BJ (cell line): ENCODE results near the gene SZT2. TPM values are rescaled to one million over a fixed set of nuclear protein-coding genes. Genes with fewer than 3 reads are reported as not detected.

Source experiments
- CTCF ChIA-PET: fragments of 350-600 bp; formaldehyde crosslinking; extraction: SDS; loops from one replicate; lab custom pipeline; 2021; ENCODE audit warnings: antibody characterized with exemption, inconsistent platforms; lab: Yijun Ruan, JAX
- POLR2A ChIA-PET: fragments of 300-600 bp; sonication (Branson Sonifier 250); formaldehyde crosslinking; extraction: SDS; loops from one replicate; lab custom pipeline; 2021; ENCODE audit warnings: antibody characterized with exemption; lab: Charles Lee
- DNase-seq: peaks from one replicate; pipeline ENCODE4 v3.0.0-alpha.2; 2011; ENCODE audit warnings: low read depth
- H3K27me3 ChIP-seq: 2 replicates; pipeline ENCODE4 v1.6.0; 2011; ENCODE audit warnings: low read length; ENCODE audit not compliant: control insufficient read depth, insufficient read depth
- H3K36me3 ChIP-seq: 2 replicates; pipeline ENCODE4 v1.5.1; 2011; ENCODE audit warnings: low read length; ENCODE audit not compliant: control insufficient read depth, insufficient read depth
- H3K4me3 ChIP-seq: 2 replicates; pipeline ENCODE4 v1.5.1; 2011; ENCODE audit warnings: low read depth, mild to moderate bottlenecking, control low read depth, low read length
- polyA plus RNA-seq: library from polyadenylated mRNA; depleted of rRNA; stranded (reverse); fragments of >200 nt; gene quantifications from 2 replicates; pipeline ENCODE4 v1.2.3, GENCODE V29; 2011
- TF ChIP-seq, protein P1 (sequence below): IDR thresholded peaks from 2 replicates; pipeline ENCODE4 v1.5.1; 2011; ENCODE audit warnings: low read depth, mild to moderate bottlenecking, control low read depth, inconsistent platforms, low read length, moderate library complexity; ENCODE audit not compliant: insufficient read depth

Gene SZT2
- polyA plus RNA-seq, 1 experiment: 12.1 TPM

DNA sequence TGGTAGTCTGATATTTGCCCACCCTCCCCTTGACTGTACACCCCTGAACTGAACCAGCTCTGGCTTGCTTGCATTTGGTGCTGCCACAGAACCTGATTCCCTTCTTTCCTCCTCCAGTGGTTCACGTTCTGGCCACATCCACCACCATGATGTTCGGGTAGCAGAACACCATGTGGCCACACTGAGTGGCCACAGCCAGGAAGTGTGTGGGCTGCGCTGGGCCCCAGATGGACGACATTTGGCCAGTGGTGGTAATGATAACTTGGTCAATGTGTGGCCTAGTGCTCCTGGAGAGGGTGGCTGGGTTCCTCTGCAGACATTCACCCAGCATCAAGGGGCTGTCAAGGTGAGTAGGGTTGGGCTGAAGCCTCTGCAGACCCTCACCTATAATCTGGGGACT, 29.1 kb upstream of the SZT2 start:
- Histone ChIP-seq H3K4me3 (peak overlapping the region; percentile 1; the same call in 1 of the 2 replicates), H3K36me3 (peaks cover 21% of the 10 kb centered on the region), H3K27me3 (no peaks in the 10 kb centered on the region)
- ChIA-PET POLR2A (no interaction called here), CTCF (no interaction called here)
- TF ChIP-seq, protein P1, sequence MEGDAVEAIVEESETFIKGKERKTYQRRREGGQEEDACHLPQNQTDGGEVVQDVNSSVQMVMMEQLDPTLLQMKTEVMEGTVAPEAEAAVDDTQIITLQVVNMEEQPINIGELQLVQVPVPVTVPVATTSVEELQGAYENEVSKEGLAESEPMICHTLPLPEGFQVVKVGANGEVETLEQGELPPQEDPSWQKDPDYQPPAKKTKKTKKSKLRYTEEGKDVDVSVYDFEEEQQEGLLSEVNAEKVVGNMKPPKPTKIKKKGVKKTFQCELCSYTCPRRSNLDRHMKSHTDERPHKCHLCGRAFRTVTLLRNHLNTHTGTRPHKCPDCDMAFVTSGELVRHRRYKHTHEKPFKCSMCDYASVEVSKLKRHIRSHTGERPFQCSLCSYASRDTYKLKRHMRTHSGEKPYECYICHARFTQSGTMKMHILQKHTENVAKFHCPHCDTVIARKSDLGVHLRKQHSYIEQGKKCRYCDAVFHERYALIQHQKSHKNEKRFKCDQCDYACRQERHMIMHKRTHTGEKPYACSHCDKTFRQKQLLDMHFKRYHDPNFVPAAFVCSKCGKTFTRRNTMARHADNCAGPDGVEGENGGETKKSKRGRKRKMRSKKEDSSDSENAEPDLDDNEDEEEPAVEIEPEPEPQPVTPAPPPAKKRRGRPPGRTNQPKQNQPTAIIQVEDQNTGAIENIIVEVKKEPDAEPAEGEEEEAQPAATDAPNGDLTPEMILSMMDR: no peak
- no peak for DNase-seq

DNA sequence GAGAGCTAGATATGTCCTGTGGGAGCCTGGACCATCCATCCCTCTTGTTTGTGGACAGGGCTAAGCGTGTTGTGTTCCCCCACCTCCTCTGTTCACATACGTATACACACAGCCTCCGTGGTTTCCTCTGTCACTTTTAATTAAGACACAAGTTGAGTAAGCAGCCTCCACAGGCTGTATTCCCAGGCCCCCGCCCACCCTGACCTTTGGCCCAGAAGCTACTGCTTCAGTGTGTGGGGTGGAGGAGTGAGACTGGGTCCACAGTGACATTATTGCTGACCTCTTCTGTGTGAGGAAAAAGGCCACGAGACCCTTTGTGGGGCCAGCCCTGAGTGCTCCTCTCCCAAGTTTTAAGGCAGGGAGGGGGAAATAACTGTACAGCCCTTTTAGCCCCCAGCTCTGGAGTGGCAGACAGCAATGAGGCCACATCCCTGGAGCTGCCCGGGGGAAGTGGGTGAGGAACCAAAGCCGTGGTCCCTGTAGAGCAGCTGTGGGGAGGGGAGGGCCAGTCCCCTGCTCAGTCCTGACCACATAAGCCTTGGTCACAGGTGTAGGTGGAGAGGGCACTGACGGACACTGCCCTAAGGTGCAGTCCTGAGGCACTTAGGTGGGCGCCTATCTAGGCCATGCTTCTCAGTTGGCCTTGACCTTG, 26.3 kb upstream of the SZT2 start:
- Histone ChIP-seq H3K4me3 (no peak overlapping the region), H3K27me3 (no peaks in the 10 kb centered on the region), H3K36me3 (peaks cover 21% of the 10 kb centered on the region)
- POLR2A ChIA-PET: no interaction called here
- TF ChIP-seq, protein P1: no peak
- no peak for DNase-seq
- CTCF ChIA-PET: no interaction called here

DNA sequence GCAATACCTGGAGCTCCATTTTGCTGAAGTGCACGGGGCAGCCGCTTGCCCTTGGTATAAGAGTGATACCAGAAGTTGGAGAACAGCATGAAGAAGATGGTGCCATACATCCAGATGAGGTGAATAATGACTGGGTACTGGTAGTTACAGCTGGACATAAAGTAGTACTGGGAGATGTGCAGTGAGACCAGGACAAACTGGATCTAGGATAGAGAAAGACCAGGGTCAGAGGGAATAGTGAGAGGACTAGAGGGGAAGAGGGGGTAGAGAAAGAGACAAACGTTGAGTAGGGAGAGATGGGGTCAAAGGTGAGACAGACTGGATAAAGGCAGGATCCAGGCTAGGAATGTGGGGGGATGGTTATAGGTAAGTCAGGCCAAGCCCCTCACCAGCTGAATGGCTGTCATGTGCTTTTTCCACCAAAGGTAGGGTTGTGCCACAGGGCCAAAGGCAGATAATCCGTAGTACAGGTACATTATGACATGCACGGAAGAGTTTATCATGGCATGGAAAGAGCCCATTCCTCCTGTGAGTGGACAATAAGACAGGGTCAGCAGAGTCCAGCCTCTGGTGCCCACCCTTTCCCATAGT, 25.7 kb upstream of the SZT2 start:
- Histone ChIP-seq H3K4me3 (no peak overlapping the region), H3K36me3 (peaks cover 21% of the 10 kb centered on the region), H3K27me3 (no peaks in the 10 kb centered on the region)
- POLR2A ChIA-PET: no interaction called here
- CTCF ChIA-PET: interaction anchor here (1.3 kb wide), 1 partner anchor 11 kb away, joined by 4 read pairs; no protein-coding TSS in a partner anchor
- TF ChIP-seq, protein P1: no peak
- no peak for DNase-seq

DNA sequence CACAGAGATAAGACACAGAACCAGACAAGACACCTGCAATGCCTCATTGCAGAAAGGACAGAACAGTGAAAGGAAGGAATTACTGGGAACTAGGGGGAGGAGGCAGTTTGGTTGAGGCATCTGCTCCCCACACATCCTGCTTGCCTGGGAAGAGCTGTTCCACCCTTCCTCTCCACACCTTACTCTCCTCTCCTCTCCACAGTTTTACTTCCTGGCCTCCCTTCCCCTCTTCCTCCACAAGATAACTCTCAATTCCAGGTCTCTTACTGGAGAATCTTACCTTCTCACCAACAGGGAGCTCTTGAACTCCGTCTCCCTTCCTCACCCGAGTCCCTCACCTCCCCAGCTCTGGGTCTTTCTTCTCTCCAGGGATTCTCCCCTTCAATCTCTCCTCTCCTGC, 24.0 kb upstream of the SZT2 start:
- ChIA-PET POLR2A (no interaction called here), CTCF (interaction anchor here (1.2 kb wide), 1 partner anchor 569 kb away, joined by 3 read pairs; no protein-coding TSS in a partner anchor)
- TF ChIP-seq, protein P1: no peak
- Histone ChIP-seq H3K36me3 (peaks cover 21% of the 10 kb centered on the region), H3K4me3 (no peak overlapping the region), H3K27me3 (no peaks in the 10 kb centered on the region)
- no peak for DNase-seq

DNA sequence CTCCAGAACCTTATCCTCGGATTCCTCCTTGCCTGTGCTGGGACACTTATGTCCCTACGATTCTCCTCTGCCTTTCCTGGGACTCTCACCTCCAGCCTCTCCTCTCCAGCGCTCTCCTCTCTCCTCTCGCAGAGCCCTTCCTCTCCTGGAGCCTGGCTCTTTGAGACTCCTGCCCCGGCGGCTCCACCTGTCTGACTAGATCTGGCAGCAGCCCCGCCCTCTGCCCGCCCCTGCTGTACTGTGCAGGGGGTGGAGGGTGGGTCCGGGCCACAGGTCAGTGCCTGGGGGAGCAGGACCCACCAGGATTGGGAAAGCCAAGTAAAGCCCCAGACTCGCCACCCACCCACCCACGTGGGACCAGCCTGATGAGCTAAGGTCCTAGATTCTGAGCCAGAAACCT, 23.5 kb upstream of the SZT2 start:
- POLR2A ChIA-PET: interaction anchor here (0.6 kb wide), 1 partner anchor 284 kb away, joined by 3 read pairs; the partner anchor contains the start of gene KDM4A
- peaks cover 20% of the 10 kb centered on the region for H3K36me3 ChIP-seq
- H3K4me3 ChIP-seq: peak overlapping the region; percentile 82
- no peaks in the 10 kb centered on the region for H3K27me3 ChIP-seq
- no peak for DNase-seq
- TF ChIP-seq, protein P1: no peak
- CTCF ChIA-PET: no interaction called here
